K562 (cell line): ENCODE results near the gene FMOD. TPM values are rescaled to one million over a fixed set of nuclear protein-coding genes. Genes with fewer than 3 reads are reported as not detected.

Experiments
- ETV1 ChIP-seq: fragments of 450-650 bp; conservative IDR thresholded peaks from 2 replicates; pipeline ENCODE4 v1.6.1; 2016; ENCODE audit warnings: missing genetic modification characterization, control low read depth, low read depth, missing compliant biosample characterization
- KDM4B ChIP-seq, 2 experiments: fragments of 450-650 bp in 1 of 2; sonication (generic) in 1 of 2; IDR thresholded peaks; 2 replicates each; pipeline ENCODE4 v1.6.1; 2016 to 2017; ENCODE audit warnings: borderline replicate concordance in 2 of 2, antibody characterized with exemption in 1 of 2, low read depth in 1 of 2, mild to moderate bottlenecking in 1 of 2
- NFIC ChIP-seq: fragments of 450-650 bp; IDR thresholded peaks from 2 replicates; pipeline ENCODE4 v1.6.1; 2017; ENCODE audit warnings: mild to moderate bottlenecking, inconsistent platforms
- NR4A1 ChIP-seq, 2 experiments: fragments of 250-450 bp in 1 of 2; fragments of 450-650 bp in 1 of 2; sonication (Bioruptor Pico) in 1 of 2; IDR thresholded peaks; 2 replicates each; pipeline versions ENCODE4 v1.4.0 to v1.6.1; 2016 to 2020; ENCODE audit warnings: mild to moderate bottlenecking in 2 of 2, missing compliant biosample characterization in 1 of 2, missing genetic modification characterization in 1 of 2, moderate library complexity in 1 of 2
- PHF8 ChIP-seq: fragments of 200-600 bp; sonication (generic); IDR thresholded peaks from 2 replicates; pipeline ENCODE4 v1.6.1; 2012; ENCODE audit warnings: mixed run types, mild to moderate bottlenecking, inconsistent platforms, low read length, moderate library complexity, borderline replicate concordance
- SMAD2 ChIP-seq: fragments of 150-350 bp; IDR thresholded peaks from 2 replicates; pipeline ENCODE4 v1.6.1; 2014; ENCODE audit warnings: low read depth, mild to moderate bottlenecking, low read length
- SMAD3 ChIP-seq: fragments of 450-650 bp; formaldehyde crosslinking; conservative IDR thresholded peaks from 2 replicates; pipeline ENCODE4 v1.4.0; 2020; ENCODE audit warnings: mild to moderate bottlenecking
- ZFP30 ChIP-seq: fragments of 250-450 bp; sonication (Bioruptor Pico); IDR thresholded peaks from 2 replicates; pipeline ENCODE4 v1.8.0; 2022; ENCODE audit warnings: moderate library complexity, mild to moderate bottlenecking, inconsistent platforms, borderline replicate concordance
- ZNF184 ChIP-seq: sonication (generic); formaldehyde crosslinking; IDR thresholded peaks from 2 replicates; pipeline ENCODE4 v1.5.0; 2020; ENCODE audit warnings: missing genetic modification reagents
- ZNF212 ChIP-seq: fragments of 450-650 bp; formaldehyde crosslinking; IDR thresholded peaks from 2 replicates; pipeline ENCODE4 v1.4.0; 2020; ENCODE audit warnings: mild to moderate bottlenecking
- ZNF316 ChIP-seq: fragments of 450-650 bp; IDR thresholded peaks from 2 replicates; pipeline ENCODE4 v1.6.1; 2016
- ZNF445 ChIP-seq: fragments of 250-450 bp; sonication (Bioruptor Pico); IDR thresholded peaks from 2 replicates; pipeline ENCODE4 v1.4.0; 2020; ENCODE audit warnings: low read depth, mild to moderate bottlenecking, moderate library complexity
- ZNF507 ChIP-seq: conservative IDR thresholded peaks from 2 replicates; pipeline ENCODE4 v1.6.1; 2017; ENCODE audit warnings: missing genetic modification characterization, missing compliant biosample characterization
- ZNF77 ChIP-seq: fragments of 250-450 bp; sonication (Bioruptor Pico); IDR thresholded peaks from 2 replicates; pipeline ENCODE4 v1.5.0; 2020
- polyA plus RNA-seq, 8 experiments: library from polyadenylated mRNA; depleted of rRNA in 4 of 8; stranded (reverse) in 5 of 8; unstranded in 3 of 8; fragments of >200 nt; fragmentation: Nextera tagmentation in 2 of 8; fragmentation: Illumina TruSeq in 1 of 8; extraction: Ambion mirVana in 2 of 8; extraction: Trizol in 1 of 8; gene quantifications; 2 replicates each; pipeline versions ENCODE4 v1.2.1 to v1.2.3, GENCODE V29; 2011 to 2014; ENCODE audit warnings: inconsistent platforms in 1 of 8, missing spikeins in 1 of 8
- total RNA-seq, 7 experiments: library from RNA; depleted of rRNA in 6 of 7; stranded (reverse); fragments of >200 nt in 6 of 7; fragmentation: Illumina TruSeq in 2 of 7; extraction: Trizol in 2 of 7; gene quantifications; 2 replicates each; pipeline versions ENCODE4 v1.2.1 to v1.2.3, GENCODE V29; 2011 to 2021; ENCODE audit warnings: low replicate concordance in 1 of 7
- TF ChIP-seq, protein P1 (sequence below): fragments of 250-450 bp; sonication (Bioruptor Pico); IDR thresholded peaks from 2 replicates; pipeline ENCODE4 v1.4.0; 2020; ENCODE audit warnings: mild to moderate bottlenecking, moderate library complexity, borderline replicate concordance
- TF ChIP-seq, protein P2 (sequence below): fragments of 250-450 bp; sonication (Bioruptor Pico); IDR thresholded peaks from 2 replicates; pipeline ENCODE4 v1.4.0; 2020; ENCODE audit warnings: mild to moderate bottlenecking, moderate library complexity
- TF ChIP-seq, protein P3 (sequence below): fragments of 450-650 bp; IDR thresholded peaks from 2 replicates; pipeline ENCODE4 v1.6.1; 2017; ENCODE audit warnings: antibody characterized with exemption, mild to moderate bottlenecking

Gene FMOD
- total and polyA plus RNA-seq, 9 of the 15 experiments (the other 6 are each of a cell fraction or from before 2014, with no cell fraction given), result 0.03 to 0.13 (median 0.03) TPM; not detected in 6

DNA sequence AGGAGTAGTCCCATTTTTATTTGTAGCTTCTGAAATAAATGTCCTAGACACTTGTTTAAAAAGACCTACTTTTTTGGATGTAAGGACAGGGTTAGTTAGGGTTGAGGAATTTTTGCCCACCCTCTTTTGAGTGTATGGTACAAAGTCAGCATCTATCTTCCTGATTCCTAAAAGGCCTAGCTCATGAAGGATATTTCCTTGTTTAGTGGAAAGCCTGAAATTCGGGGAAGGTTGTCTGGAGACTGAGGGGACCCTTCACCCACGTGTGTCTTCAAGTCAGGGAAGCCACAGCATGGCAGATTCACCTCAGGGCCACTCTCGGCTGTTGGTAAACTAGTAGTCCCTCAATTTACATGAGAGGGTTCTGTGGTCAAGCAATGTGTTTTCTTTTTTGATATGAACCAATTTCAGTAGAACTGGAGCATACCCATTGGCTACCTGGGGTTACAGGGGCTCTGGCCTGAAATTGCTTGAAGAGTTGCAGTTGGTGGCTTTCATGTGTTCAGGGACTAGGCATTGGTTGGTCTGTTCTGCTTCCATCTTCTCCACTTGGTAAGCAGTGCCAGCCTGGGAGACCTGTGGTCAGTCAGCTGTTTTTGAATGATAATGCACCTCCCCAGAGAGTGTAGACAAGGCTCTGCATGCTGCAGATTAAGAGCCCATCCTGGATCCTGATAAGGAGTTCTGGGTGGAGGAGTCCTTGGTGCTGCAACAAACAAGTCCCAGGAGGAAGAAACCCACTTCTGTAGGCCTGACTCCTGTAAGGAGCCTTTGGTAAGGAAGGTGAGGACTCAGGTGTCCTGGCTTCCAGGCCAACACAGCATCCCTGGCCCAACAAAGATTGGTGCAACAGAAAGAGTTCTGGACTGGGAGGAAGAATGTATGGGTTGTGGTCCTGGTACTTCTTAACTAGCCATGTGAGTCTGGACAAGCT, 39.3 kb downstream of the FMOD start (continued):
- TF ChIP-seq, protein P1, sequence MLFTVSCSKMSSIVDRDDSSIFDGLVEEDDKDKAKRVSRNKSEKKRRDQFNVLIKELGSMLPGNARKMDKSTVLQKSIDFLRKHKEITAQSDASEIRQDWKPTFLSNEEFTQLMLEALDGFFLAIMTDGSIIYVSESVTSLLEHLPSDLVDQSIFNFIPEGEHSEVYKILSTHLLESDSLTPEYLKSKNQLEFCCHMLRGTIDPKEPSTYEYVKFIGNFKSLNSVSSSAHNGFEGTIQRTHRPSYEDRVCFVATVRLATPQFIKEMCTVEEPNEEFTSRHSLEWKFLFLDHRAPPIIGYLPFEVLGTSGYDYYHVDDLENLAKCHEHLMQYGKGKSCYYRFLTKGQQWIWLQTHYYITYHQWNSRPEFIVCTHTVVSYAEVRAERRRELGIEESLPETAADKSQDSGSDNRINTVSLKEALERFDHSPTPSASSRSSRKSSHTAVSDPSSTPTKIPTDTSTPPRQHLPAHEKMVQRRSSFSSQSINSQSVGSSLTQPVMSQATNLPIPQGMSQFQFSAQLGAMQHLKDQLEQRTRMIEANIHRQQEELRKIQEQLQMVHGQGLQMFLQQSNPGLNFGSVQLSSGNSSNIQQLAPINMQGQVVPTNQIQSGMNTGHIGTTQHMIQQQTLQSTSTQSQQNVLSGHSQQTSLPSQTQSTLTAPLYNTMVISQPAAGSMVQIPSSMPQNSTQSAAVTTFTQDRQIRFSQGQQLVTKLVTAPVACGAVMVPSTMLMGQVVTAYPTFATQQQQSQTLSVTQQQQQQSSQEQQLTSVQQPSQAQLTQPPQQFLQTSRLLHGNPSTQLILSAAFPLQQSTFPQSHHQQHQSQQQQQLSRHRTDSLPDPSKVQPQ (CRISPR knock-in tag), result peak; percentile 8; the same call in 1 of the 2 replicates
- TF ChIP-seq SMAD3 (CRISPR knock-in tag) (peak; percentile 67; the same call in 1 of the 2 replicates), ZNF77 (CRISPR knock-in tag) (no peak), ZFP30 (CRISPR knock-in tag) (no peak), ZNF212 (no peak), ZNF316 (no peak), NFIC (peak; percentile 95), ZNF507 (tag) (no peak), KDM4B (IDR thresholded peaks at IDR 0.05; ENCODE audit: borderline replicate concordance in 2 of 2, low read depth in 1 of 2) (no peak), SMAD2 (no peak), ETV1 (tag) (no peak; the same call in 1 of the 2 replicates), ZNF445 (CRISPR knock-in tag) (no peak), NR4A1 (CRISPR knock-in tag; IDR thresholded peaks at IDR 0.05) (peak; percentile 8; the same call in 1 of the 2 replicates), NR4A1 (tag; IDR thresholded peaks at IDR 0.05) (peak; percentile 92), ZNF184 (CRISPR knock-in tag) (no peak), PHF8 (no peak)
- TF ChIP-seq, protein P2, sequence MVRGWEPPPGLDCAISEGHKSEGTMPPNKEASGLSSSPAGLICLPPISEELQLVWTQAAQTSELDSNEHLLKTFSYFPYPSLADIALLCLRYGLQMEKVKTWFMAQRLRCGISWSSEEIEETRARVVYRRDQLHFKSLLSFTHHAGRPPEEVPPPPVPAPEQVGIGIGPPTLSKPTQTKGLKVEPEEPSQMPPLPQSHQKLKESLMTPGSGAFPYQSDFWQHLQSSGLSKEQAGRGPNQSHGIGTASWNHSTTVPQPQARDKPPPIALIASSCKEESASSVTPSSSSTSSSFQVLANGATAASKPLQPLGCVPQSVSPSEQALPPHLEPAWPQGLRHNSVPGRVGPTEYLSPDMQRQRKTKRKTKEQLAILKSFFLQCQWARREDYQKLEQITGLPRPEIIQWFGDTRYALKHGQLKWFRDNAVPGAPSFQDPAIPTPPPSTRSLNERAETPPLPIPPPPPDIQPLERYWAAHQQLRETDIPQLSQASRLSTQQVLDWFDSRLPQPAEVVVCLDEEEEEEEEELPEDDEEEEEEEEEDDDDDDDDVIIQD, result no peak; the same call in 1 of the 2 replicates
- TF ChIP-seq, protein P3, sequence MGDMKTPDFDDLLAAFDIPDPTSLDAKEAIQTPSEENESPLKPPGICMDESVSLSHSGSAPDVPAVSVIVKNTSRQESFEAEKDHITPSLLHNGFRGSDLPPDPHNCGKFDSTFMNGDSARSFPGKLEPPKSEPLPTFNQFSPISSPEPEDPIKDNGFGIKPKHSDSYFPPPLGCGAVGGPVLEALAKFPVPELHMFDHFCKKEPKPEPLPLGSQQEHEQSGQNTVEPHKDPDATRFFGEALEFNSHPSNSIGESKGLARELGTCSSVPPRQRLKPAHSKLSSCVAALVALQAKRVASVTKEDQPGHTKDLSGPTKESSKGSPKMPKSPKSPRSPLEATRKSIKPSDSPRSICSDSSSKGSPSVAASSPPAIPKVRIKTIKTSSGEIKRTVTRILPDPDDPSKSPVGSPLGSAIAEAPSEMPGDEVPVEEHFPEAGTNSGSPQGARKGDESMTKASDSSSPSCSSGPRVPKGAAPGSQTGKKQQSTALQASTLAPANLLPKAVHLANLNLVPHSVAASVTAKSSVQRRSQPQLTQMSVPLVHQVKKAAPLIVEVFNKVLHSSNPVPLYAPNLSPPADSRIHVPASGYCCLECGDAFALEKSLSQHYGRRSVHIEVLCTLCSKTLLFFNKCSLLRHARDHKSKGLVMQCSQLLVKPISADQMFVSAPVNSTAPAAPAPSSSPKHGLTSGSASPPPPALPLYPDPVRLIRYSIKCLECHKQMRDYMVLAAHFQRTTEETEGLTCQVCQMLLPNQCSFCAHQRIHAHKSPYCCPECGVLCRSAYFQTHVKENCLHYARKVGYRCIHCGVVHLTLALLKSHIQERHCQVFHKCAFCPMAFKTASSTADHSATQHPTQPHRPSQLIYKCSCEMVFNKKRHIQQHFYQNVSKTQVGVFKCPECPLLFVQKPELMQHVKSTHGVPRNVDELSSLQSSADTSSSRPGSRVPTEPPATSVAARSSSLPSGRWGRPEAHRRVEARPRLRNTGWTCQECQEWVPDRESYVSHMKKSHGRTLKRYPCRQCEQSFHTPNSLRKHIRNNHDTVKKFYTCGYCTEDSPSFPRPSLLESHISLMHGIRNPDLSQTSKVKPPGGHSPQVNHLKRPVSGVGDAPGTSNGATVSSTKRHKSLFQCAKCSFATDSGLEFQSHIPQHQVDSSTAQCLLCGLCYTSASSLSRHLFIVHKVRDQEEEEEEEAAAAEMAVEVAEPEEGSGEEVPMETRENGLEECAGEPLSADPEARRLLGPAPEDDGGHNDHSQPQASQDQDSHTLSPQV, result peak; percentile 88
